GM21528 (cell line): ENCODE measurements around the gene HDAC4.

Experiments used
- ATAC-seq: cut with Tn5 transposase; IDR thresholded peaks from one replicate; pipeline ENCODE4 v1.9.1; 2021; ENCODE audit warnings: mild to moderate bottlenecking, moderate library complexity; ENCODE audit not compliant: unreplicated experiment, low FRiP score

The HDAC4 gene

DNA sequence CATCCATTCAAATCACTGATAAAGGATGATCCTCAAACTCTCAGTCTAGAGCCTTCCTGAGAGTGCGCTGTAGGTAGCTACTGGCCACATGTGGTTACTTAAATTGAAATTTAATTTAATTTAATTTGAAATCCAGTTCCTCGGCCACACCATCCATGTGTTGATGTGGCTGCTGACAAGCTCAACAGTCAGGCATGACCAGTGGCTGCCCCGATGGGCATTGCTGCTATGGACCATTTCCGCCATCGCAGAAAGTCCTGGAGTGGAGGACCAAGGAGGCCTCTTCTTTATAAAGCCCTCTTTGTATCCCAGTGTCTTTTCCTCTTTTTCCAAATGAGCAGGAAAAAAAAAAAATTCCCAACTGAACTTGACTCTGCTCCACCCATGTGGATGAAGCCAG, 100.6 kb downstream of the HDAC4 start:
- ATAC-seq: no peak

DNA sequence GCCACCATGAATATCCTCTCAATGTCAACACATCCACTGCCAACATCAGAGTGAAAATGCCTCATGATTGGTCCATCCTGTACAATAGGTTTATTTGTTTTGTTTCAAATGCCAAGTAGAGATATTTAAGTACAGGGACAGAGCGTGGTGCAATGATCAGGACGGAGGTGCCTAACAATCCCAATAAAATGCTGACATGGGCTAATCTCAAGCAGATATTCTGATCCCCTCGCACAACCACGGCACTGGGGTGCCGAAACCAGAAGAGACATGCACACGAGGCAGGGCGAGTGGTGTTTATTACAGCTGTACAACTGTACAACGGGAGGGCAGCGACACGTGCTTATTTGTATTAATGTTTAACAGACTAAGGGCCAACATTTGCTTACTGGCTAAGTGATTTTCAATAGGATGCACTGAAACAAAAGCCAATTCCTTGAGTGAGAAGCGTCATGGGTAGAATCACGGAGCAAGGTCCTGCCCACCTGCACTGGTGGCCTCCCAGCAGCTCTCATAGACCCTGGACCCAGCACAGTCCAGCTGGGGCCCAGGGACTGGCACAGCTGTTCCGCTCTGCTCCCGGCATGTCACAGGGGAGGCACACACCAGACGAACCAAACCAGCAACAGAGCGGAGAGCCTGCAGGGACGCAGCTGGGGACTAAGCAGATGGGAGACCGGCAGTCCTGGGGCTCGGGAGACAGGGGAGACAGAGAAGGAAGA, 101.4 kb downstream of the HDAC4 start:
- no peak for ATAC-seq

DNA sequence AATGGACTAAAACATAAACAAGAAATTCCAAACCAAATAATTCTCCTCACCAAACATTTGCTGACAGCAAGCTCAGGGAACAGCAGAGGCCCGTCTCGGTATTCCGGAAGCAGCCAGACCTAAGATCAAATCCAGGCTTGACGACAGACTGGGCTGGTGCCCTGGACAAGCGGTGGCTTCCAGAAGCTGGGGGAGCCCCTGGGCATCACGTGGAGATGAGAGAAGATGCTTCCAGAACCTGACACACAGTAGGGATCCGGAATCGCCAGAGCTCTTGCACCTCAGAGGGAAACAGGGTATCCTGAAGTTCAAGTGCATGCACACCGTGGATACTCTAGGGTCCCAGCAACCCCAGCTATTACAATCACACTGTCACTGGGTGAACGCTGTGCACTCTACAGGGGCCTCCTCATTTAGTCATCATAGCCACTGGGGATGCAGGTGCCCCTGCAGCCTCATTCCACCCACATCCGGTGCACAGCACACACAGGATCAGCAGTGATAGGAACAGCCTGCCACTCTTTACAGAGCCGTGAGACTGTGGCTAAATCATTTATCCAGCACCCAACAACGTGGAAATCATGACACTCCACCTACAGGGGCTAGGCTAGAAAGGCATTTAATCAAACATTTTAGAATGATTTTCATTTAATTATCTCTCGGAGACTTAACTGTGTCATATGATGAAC, 102.6 kb downstream of the HDAC4 start:
- ATAC-seq: no peak

DNA sequence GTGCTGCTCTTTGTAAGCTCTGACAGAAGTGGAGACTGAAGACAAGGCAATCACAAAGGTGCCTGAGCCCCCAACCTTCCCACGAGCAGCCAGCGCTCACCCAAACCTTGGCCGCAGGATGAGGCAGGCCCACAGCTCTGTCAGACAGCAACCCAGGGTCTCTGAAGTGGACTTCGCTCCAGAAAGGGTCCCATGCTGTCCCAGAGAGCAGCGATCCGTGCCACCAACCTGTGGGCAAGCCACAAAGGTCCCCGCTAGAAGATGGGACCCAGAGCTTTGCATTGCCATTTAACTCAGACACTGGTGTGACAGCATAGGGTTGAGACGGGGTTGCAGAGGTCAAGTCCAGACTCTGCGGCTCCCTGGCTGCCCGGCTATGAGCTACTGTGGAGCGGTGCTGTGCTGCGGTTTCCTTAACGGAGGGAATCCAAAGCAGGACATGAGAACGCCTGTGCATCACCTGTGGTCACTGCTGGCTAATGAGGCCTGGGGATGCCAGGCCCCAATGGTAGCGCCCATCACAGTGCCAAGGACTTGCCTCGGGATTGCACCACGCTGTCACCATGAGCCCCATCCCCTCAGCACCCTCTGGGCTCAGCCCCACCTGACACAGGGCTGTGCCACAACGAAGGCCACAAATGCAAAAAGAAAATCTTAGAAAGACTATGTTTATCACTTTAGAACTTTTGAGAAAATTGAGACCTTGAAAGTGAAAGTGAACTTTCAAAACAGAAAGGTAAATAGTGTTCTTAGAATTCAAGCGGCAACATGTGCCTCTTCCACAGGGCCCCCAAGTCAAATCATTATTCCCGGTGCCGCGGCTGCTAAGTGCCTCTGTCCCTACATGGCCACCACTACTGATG, 103.4 kb downstream of the HDAC4 start:
- ATAC-seq: no peak

DNA sequence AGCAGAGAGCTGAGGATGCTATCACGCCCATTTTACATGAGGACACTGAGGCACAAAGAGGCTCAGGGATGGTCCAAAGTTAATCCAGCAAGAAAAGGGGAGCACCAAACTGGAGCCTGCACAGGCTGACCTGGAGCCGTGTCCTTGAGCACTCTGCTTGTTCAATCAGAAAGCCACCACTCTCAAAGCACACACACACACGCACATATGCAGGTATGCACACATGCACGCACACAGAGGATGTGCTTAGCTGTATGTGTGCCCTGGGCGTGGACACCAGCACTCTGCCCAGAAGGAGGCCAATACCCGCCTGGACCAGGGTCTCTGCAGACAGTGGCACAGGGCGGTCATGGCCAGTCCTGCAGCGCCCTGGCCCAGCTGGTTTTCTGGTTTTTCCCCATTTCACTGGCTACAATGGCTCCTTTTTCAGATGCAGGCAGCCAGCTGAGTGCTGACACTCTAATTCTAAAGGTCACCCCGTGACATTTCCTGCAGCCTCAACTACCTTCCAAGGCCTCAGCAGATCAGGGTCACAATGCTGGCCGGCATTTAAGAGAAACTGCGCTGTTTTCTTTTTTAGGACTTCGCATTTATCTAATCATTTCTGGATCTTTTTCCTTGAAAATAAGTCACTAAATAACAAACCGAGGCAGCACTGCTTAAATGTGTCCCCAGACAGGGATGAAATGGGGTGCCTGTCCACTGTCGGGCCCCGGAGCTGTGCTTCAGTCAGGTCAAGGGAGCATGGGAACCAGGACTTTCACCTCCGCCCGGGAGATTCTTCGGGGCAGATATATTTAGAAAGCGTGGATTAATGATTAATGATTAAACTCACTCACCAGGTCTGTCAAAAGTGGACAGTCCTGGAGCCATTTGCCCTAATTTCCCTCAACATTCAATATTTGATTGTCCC, 104.5 kb downstream of the HDAC4 start:
- ATAC-seq: no peak

DNA sequence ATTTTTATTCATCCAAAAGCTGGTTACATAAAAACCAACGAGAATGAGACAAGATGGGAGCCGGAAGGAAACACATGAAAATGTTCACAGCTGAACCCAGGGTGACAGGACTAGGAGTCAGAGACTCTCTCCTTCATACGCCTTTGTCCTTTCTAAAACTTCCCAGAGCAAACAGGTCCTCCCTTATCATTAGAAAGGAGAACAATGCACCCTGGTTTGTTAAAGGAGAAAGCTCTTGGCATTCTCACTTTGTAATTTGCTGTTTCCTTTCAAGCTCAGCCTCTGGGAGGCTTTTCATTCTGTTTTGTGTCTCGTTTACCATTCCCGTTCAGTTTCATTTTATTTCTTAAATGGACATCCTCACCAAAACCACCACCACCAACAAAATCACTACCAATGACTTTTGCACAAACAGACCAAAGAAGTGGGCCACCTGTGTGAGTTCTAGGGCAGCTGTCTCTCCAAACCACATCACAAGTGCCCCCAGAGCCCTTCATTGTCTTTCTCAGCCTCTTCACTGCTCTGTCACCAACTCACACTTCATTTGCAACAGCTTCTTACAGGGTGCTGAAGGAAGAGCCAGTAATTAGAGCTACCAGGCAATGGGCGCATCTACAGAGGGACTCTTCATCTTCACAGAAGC, 105.3 kb downstream of the HDAC4 start:
- no peak for ATAC-seq

DNA sequence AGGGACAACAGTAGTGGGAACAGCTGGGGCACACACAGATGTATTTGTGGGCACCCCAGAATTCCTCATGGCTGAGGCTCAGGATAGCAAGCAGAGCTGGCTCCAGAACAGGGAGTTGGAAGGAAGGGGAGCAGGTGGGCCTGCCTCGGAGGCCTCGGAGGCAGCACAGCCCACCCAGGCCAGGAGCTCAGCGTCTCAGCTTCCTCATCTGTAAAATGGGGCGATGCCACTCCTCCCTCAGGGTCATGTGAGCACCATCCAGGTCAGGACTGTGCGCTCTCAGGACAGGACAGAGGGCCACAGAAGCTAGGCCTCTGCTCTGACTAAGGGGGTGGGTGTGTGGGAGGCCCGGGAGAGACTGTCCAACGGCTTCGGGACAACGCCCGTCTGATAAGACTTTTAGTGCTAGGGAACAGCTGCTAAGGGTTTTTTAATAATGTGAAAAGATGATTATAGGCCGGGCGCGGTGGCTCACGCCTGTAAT, 106.2 kb downstream of the HDAC4 start:
- ATAC-seq: no peak

DNA sequence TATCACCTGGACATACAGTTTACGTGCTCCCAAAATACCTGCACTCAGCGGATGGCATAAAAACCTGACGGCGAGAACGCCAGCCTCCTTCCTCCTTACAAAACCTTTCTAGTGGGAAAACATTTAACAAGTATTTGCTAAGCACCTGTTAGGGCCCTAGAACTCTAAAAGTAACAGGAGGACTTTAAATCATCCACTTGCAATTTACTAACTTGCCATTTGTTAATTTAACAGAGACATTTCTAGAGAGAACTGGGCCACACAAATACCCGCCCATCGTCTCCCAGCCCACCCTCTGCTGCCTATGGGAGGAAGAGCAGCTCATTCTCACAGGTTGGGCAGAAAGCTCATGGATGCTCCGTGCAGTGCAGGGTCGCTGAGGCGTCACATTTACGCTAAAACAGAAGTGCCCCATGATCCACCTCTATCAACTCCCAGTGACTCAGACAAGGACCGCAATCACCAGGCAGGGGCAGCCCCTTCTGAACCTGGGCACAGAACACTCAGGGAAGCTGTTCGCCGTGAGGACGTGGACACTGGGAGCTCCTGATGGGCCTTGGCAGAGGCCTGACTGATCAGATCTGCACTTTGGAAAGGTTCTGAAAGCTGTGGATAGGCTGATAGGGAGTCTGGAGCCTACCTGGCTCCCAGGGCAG, 106.9 kb downstream of the HDAC4 start:
- ATAC-seq: no peak

DNA sequence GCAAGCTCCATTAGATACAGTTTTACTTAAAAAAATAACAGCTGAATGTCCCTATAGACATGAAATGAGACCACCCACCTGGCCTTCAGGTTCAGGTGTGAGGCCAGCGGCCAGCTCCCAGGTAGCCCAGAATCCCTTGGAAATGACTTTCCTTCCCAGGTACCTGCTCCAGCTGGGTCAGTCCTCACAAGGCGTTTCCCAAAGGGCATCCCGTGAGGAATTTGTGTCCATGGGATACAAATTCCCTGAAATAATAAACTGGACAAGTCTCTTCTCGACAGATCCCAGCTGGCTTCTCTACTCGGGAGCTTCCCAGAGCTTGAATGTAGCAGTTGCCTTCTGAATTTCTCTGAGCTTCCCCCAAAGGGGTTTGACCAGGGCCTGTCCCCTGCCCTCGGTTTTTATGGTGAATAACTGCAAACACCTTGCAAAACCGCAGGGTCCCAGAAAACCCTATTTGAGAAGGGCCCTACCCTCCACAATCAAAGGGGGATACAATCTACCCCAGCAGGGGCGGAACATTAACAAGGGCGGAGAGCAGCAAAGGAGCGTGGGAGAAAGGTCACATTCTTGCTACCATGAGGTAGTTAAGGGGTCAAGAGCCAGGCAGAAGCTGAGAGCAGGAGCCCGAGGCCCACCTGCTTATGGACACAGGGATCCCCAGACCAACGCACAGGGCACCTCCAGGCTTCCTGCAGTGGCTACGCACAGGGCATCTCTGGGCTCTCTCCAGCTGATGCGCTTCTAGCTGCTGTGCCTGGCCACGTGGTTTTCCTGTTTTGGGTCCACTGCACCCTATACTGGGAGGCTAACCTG, 107.7 kb downstream of the HDAC4 start:
- ATAC-seq: no peak

DNA sequence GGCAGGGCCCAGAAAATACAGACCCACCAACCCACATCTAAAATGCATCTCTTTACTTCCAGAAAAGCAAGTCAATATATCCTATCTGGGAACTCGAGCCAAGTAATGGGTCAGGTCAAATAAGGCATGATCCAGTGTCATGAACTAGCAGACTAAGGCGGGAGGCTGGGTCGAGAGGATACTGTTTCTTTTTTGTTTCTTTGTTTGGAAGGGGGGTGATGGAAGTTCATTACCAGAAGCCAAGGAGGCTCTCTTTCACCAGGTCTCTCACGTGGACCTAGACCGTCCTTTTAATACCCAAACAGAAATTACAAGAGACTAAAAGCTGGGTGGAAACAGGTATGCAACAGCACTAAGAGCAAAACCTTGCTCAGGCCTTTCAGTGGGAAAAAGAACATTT, 108.3 kb downstream of the HDAC4 start:
- no peak for ATAC-seq

DNA sequence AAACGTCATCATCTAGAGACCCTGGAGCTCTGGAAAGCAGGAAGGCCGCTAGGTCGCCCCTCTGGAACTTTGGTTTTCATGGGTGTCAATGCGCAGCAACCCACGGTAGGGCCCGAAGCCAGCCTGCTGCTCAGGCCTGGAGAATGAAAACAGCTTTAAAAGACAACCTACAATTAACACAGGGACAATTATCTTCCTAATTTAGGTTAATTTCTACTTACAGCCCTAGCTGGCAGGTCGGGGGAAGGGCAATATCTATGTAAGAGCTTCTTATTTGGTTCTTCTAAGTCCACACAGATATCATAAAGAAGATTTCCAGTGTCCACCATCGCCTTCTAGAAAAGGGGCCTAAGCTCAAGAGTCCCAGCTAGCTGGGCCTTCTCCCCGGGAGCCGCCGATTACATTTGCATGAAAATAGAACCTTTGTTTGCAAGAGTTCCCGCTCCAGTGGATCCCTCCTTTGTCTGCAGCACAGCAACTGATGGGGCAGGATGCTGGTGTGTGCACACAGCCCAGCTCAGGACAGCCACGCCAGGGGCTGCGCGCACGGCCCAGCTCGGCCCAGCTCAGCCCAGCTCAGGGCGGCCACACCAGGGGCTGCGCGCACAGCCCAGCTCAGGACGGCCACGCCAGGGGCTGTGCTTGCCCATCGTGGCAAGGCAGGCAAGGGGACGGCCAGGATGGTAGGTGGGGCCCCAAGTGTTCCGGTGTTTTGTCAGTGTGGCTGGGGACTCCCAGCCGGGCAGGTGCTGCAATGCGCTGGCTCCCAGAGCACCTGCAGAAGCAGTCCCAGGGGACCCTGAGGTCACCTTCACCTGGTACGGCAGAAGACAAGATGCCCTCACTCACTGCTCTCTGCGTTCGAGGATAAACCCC, 109.1 kb downstream of the HDAC4 start:
- no peak for ATAC-seq

DNA sequence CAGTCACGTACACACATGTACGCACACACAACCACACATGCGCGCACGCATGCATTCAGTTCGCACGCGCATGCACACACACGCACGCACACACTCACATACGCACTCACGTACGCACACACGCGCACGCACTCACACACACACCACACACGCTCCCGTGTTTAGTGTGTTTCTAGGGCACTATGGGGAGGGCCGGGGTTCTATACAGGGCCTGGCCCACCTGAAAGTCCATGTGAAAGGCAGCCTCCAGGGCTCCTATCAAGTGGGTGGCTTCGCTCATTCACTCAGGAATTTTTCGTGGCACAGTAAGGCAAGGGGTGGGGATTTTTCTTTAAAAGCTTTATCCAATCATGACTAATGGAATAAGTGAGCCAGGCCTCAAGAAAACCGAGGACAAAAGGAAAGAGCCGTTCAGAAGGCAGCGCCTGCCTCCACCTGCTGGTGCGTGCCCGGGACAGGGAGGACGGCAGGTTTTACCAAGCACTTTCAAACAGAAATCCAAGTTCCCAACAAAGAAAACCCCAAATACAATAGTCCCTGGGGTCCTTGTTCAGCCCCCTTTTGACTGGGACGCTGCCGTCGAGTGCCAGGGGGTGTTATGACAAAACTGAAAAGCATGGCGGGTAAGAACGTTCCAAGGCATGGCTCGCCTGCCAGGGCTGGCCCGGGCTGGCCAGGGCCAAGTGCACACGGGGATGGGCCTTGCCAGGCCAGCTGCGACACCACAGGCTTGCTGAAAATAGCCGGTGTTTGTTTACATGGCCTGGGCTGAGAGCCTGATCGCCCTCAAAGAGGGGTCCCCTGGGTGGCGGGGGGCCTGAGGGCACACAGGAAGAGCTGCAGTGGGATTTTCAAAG, 110.0 kb downstream of the HDAC4 start:
- no peak for ATAC-seq

DNA sequence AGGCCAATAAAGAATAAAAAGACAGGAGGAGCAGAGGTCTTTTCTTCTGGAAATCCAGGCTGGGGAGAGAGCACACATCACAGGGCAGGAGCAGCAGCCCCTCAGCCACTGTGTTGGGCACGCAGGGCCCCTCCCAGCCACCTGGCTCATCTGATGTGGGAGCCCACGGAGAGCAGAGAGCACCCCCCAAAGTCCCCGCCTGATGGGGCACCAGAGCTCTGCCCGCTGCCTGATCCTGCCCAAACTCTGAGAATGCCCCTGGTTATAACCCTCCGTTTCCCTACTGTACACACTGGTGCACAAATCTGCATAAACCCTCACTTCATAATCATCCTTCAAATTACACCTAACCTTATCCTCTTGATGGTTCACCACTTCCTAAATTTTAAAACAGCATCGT, 111.3 kb downstream of the HDAC4 start:
- no peak for ATAC-seq

DNA sequence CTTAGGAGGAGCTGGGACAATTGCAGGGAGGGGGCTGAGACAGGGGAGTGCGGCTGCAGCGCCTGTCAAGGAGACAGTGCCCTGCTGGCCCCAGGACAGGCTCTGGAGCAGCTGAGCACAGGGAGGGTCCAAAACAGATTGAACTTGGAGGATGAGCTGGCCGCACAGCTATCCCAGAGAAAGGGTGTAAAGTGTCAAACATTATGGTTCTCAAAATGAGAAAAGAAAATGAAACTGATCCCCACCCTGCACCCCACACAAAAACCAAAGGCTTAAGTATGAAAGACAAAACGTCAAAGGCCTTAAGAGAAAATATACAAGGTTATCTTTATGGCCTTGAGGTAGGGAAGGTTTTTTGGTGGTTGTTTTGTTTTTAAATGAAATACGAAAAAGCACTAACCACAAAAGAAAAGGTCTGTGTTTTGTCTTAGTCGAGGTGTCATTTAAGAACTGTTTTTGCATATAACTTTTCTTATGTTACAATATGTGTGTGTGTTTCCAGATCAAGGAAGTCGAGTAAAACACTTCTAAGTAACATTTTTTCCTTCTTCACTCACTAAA, 111.8 kb downstream of the HDAC4 start:
- ATAC-seq: peak; percentile 79

DNA sequence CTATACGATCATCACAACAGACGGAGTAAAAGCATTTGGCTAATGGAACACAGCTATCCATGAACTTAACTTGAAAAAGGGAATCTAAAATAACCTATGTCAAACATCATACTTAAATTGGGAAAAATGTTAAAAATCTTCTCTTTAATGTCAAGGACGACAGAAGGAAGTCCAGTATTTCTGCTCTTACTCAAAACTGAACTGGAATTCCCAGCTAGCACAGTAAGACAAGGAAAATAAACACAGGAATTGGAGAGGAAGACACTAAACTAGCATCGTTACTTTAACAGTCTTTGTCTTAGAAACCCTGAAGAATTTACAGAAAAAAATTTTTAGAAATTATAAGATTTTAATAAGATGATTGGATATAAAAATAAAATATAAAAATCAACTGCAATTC, 112.6 kb downstream of the HDAC4 start:
- ATAC-seq: no peak

DNA sequence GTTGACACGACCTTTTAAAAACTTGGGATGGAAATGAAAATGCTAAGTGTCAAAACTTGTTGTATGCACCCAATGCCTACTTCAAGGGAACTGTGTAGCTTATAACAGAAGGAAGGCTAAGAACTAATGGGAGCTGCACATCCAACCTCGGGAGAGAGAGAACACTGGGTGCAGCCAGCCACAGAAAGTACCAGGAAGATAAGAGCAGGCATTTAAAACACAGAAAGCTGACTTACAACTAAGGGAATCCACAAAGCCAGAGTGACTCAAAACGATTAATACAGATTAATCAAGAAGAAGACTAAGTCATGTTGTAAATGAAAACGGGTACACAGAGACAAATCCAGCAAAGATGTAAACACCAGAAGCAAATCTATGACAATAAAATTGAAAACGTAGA, 113.4 kb downstream of the HDAC4 start:
- ATAC-seq: no peak
